Activated T-cell treated with anti-CD3 and anti-CD28 coated beads for 4 hours (primary cell): ENCODE measurements around the gene LCT.

Source experiments
- DNase-seq: peaks from one replicate; pipeline ENCODE4 v3.0.0-alpha.2; 2020

LCT gene

GRCh38 chr2:135741043-135741394, 96.0 kb downstream of the LCT start:
- DNase-seq, result no peak

- DNase-seq, result no peak
Observed at GRCh38 chr2:135740206-135740605, 96.8 kb downstream of the LCT start.
